KMS-11 (cell line): ENCODE results near the gene PUM2.
A peak's percentile ranks its signal among the peaks of the same experiment; 100 is the strongest.

Experiments used
- H2AFZ ChIP-seq: fragments of 200-600 bp; sonication (generic); 2 replicates; pipeline ENCODE4 v1.6.1; 2016; ENCODE audit warnings: antibody characterized with exemption, mixed run types, low read depth
- H3K27ac ChIP-seq: fragments of 200-600 bp; sonication (generic); 2 replicates; pipeline ENCODE4 v1.6.1; 2016; ENCODE audit warnings: mild to moderate bottlenecking, mixed run types
- H3K27me3 ChIP-seq: fragments of 200-600 bp; sonication (generic); 2 replicates; pipeline ENCODE4 v1.6.1; 2017; ENCODE audit warnings: mild to moderate bottlenecking, low read depth, mixed run types, moderate library complexity; ENCODE audit not compliant: insufficient read depth
- H3K36me3 ChIP-seq: fragments of 200-600 bp; sonication (generic); 2 replicates; pipeline ENCODE4 v1.6.1; 2017; ENCODE audit warnings: mild to moderate bottlenecking, mixed run types; ENCODE audit not compliant: insufficient read depth
- H3K4me1 ChIP-seq: fragments of 200-600 bp; sonication (generic); 2 replicates; pipeline ENCODE4 v1.6.1; 2016; ENCODE audit warnings: mild to moderate bottlenecking, low read depth, mixed run types; ENCODE audit not compliant: poor library complexity, severe bottlenecking
- H3K4me2 ChIP-seq: fragments of 200-600 bp; sonication (generic); 2 replicates; pipeline ENCODE4 v1.7.0; 2016; ENCODE audit warnings: mild to moderate bottlenecking, mixed run types
- H3K4me3 ChIP-seq: fragments of 200-600 bp; sonication (generic); IDR thresholded peaks from 2 replicates; pipeline ENCODE4 v1.6.1; 2017; ENCODE audit warnings: low read depth, low read length, mixed read lengths; ENCODE audit not compliant: insufficient read depth
- H3K79me2 ChIP-seq: fragments of 200-600 bp; sonication (generic); 2 replicates; pipeline ENCODE4 v1.6.1; 2016; ENCODE audit warnings: low read depth, mixed run types; ENCODE audit not compliant: insufficient read depth
- H3K9ac ChIP-seq: fragments of 200-600 bp; sonication (generic); 2 replicates; pipeline ENCODE4 v1.6.1; 2016; ENCODE audit warnings: mild to moderate bottlenecking, mixed run types
- H4K20me1 ChIP-seq: fragments of 200-600 bp; sonication (generic); 2 replicates; pipeline ENCODE4 v1.6.1; 2016; ENCODE audit warnings: mild to moderate bottlenecking, mixed run types; ENCODE audit not compliant: insufficient read depth
- TF ChIP-seq, protein P1 (sequence below): fragments of 200-600 bp; sonication (generic); conservative IDR thresholded peaks from 2 replicates; pipeline ENCODE4 v1.6.1; 2017; ENCODE audit warnings: low read depth, mild to moderate bottlenecking, antibody characterized with exemption, low read length, moderate library complexity, mixed read lengths

The PUM2 gene

DNA sequence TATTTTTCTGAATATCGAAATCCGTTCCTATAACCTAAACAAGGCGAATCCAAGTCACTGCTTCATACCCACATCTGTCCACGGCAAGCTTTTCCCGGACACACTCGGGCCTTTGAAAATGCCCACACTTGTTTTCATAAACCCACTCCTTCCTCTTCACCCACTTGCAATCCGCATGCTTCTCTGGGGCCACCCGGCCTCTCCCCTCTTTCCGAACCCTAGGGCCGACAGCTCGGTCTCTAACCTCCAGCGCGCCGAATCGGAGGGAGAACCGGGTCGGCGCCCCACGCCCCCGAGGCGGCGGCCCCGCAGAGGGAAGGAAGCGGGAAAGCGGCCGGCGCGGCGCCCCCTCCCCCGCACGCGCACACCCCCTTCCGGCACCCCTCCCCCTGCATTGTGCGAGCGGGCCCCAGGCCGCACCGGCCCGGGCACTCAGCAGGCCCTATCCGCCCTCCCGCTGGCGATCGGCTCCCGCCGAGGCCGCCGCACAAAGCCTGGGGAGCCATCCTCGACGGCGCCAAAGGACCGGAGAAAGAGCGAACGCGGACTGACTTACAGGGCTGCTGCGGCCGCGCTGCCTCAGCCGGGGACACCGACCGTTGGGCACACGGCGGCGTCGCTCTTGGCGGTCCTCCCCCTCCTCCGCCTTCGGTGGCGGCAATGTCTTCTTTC lies 467 bp downstream of the PUM2 start:
- H3K27me3 ChIP-seq: no peaks in the 10 kb centered on the region
- H4K20me1 ChIP-seq: peaks cover 41% of the 10 kb centered on the region
- H3K27ac ChIP-seq: peak overlapping the region; percentile 91
- H3K36me3 ChIP-seq: no peaks in the 10 kb centered on the region
- H3K4me3 ChIP-seq: no peak overlapping the region
- peak overlapping the region; percentile 77; the same call in 1 of the 2 replicates for H3K4me2 ChIP-seq
- H3K79me2 ChIP-seq: peaks cover 52% of the 10 kb centered on the region
- H2AFZ ChIP-seq: peak overlapping the region; percentile 29; the same call in 1 of the 2 replicates
- peaks cover 46% of the 10 kb centered on the region for H3K4me1 ChIP-seq
- TF ChIP-seq, protein P1, sequence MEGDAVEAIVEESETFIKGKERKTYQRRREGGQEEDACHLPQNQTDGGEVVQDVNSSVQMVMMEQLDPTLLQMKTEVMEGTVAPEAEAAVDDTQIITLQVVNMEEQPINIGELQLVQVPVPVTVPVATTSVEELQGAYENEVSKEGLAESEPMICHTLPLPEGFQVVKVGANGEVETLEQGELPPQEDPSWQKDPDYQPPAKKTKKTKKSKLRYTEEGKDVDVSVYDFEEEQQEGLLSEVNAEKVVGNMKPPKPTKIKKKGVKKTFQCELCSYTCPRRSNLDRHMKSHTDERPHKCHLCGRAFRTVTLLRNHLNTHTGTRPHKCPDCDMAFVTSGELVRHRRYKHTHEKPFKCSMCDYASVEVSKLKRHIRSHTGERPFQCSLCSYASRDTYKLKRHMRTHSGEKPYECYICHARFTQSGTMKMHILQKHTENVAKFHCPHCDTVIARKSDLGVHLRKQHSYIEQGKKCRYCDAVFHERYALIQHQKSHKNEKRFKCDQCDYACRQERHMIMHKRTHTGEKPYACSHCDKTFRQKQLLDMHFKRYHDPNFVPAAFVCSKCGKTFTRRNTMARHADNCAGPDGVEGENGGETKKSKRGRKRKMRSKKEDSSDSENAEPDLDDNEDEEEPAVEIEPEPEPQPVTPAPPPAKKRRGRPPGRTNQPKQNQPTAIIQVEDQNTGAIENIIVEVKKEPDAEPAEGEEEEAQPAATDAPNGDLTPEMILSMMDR: no peak
- peak overlapping the region; percentile 91 for H3K9ac ChIP-seq

DNA sequence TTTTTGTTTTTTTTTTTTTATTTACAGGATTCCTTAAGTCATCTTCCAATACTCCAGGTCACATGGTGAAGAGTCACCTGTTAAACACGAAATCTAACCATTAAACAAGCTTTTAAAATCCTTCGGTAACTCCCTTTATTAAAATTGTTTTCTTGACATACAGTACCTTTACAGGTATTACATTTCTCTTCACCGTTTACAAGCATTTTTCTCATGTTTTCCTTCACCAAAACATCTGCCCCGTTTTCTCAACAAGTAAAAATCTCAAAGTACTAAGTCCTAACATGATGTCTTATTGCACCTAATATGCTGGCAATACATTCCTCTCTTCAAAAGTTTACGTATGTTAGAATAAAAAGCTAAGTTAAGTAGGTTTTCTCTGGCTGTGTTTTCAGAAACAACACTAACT lies 1.1 kb downstream of the PUM2 start:
- no peaks in the 10 kb centered on the region for H3K36me3 ChIP-seq
- peak overlapping the region; percentile 77 for H3K4me2 ChIP-seq
- peak overlapping the region; percentile 81 for H3K4me3 ChIP-seq
- peaks cover 46% of the 10 kb centered on the region for H3K4me1 ChIP-seq
- no peak overlapping the region for H2AFZ ChIP-seq
- H3K79me2 ChIP-seq: peaks cover 59% of the 10 kb centered on the region
- TF ChIP-seq, protein P1: no peak
- H3K27ac ChIP-seq: peak overlapping the region; percentile 91
- H3K9ac ChIP-seq: peak overlapping the region; percentile 91
- no peaks in the 10 kb centered on the region for H3K27me3 ChIP-seq
- peaks cover 46% of the 10 kb centered on the region for H4K20me1 ChIP-seq

DNA sequence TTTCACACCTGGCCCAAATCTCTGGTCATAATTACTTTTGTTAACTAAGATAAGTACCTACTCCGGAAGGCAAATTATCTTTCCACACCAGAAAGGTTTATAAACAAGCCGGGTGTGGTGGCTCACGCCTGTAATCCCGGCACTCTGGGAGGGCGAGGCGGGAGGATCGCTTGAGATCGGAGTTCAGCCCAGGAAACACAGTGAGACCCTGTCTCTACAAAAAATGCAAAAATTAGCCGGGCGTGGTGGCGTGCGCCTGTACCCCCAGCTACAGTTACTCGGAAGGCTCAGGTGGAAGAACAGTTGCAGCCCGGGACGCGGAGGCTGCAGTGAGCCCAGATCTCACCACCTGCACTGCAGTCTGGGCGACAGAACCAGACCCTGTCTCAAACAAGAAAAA lies 2.1 kb downstream of the PUM2 start:
- H3K36me3 ChIP-seq: no peaks in the 10 kb centered on the region
- H3K4me2 ChIP-seq: peak overlapping the region; percentile 77
- H3K4me3 ChIP-seq: no peak overlapping the region
- H3K4me1 ChIP-seq: peaks cover 44% of the 10 kb centered on the region
- peaks cover 55% of the 10 kb centered on the region for H4K20me1 ChIP-seq
- H2AFZ ChIP-seq: no peak overlapping the region
- H3K79me2 ChIP-seq: peaks cover 68% of the 10 kb centered on the region
- no peaks in the 10 kb centered on the region for H3K27me3 ChIP-seq
- H3K27ac ChIP-seq: no peak overlapping the region; the same call in 1 of the 2 replicates
- H3K9ac ChIP-seq: peak overlapping the region; percentile 91; the same call in 1 of the 2 replicates
- TF ChIP-seq, protein P1: no peak

DNA sequence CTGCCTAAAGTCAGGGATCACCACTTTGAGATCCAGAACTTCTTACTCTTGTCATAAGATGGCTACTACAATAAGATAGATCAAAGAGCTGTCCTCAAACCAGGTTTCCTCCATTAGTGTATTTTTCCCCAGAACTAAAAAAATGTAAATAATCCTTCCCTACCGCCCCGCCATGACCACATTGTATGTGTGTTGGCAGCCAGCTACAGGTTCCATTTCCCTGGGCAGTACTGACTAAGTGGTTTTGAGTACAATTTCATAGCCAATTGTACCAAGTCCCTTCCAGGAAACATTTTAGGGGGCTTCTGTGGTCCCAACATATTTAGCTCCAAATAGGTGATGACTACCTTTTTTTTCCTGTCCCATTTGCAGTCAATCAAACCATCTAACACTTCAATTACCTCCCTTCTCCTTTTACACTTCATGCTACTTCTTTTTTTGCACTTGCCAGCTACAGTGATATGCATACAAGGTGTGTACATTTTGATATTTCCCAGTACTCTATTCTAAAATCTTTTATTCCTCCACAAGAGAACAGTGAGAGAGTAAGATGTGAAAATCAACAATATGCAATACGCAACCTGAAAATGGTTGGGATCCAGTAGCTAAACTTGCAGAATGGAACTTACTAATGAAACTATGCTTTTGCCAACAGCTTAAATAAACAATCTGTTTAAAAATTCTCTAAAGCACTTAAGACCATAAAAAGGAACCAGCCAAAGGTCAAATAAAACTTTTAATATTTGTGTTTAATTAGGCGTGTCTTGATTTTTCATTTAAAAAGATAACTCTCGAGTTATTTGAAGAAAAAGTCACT lies 3.9 kb downstream of the PUM2 start:
- peak overlapping the region; percentile 25; the same call in 1 of the 2 replicates for H3K4me2 ChIP-seq

More for the DNA sequence above, 3.9 kb downstream of the PUM2 start:
- Histone ChIP-seq H3K27me3 (no peaks in the 10 kb centered on the region), H3K27ac (no peak overlapping the region), H3K4me3 (no peak overlapping the region), H2AFZ (no peak overlapping the region), H4K20me1 (peaks cover 72% of the 10 kb centered on the region), H3K79me2 (peaks cover 86% of the 10 kb centered on the region), H3K4me1 (peaks cover 37% of the 10 kb centered on the region), H3K9ac (no peak overlapping the region), H3K36me3 (no peaks in the 10 kb centered on the region)
- TF ChIP-seq, protein P1: no peak
